IPS DF 4.7 (cell line): Measurements from ENCODE around the gene CDH13.

Source experiments
- DNase-seq: peaks from one replicate; pipeline ENCODE4 v3.0.0-alpha.2; 2013; ENCODE audit warnings: low spot score; ENCODE audit errors: extremely low read depth

CDH13 gene

DNA sequence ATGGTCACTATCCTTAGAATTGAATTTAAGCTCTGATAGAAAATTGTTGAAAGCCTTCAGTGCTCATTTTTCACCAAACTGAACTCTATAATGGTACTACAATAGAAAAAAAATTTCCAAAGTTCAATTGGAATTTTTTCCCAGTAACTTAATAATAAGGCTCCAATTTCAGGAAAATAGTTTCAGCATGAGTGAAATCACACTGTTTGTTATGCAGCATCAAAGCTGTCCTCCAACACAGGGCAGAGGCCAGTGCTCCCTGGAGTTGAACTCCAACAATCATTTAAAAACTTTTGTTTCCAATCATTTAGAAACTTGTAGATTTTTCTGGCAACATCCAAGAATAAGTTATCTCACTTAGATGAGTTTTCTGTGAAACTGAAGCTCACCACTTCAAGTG lies 1077.9 kb downstream of the CDH13 start:
- no peak for DNase-seq

DNA sequence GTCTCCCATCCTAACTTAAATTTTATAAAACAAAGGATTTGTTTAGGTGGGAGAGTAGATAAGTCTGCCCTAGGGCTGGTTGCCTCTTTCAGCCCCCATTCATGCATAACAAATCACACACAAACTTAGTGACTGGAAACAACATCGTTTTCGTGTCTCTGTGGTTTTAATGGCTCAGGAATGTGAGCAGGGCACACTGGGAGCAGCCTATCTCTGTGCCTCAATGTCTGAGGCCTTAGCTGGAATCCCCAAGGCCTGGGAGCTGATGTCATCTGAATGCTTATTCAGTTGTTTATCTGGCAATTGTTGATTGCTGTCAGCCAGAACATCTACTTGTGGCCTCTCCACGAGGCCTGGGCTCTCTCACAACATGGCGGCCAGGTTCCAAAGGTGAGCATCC lies 1079.1 kb downstream of the CDH13 start:
- no peak for DNase-seq

DNA sequence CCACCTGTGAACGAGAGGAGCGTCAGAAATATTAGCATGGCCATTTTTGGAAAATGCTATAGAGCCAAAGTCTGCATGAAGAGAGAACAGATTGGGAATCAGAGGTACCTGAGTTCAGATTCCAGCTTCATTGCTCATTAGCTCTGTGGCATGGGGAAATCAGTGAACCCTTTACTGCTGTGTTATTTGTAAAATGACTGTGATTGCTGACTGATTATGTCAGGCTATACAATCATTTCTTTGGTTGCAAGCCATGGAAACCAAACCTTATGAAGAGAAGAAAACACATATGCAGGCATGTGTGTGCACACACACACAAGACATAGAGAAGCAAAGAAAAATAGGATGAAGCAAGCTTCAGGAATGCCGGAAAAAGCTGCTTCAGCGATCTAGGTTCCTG lies 1079.6 kb downstream of the CDH13 start:
- DNase-seq = no peak

DNA sequence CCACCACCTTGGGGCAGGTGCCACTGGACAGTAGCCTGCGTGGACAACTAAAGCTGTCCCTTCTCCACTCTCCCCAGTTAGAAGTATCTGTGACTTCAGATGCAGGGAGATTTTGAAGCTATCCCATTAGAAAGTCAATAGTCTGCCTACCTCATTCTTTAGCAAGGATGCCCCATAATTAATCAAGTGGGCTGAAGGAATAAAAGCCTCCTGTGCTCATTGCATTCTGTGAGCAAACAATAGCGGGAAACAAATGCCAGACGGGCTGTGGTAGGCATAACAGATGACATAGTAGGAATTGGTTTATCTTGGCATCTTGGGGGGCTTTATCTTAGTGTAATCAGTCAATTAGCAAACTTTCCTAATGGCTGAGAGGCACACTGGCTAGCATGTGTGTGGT lies 1084.3 kb downstream of the CDH13 start:
- DNase-seq = no peak

DNA sequence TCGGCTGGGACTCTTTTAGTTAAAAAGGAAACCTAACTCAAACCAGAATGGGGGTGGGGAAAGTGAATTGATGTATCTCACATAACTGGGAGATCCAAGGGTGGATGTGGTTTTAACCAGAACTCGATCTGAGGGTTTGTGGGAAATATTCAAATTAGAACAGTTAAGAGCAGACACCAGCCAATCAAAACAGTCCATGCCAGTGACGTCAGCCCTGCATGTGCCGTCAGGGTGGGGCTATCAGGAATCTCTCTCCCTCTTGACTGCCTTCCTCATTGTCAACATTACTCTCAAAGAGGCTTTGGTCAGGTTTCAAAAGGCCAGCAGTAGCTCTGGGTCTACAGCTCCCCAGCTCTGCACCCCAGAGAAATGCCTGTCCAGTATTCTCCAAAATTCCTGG lies 1086.8 kb downstream of the CDH13 start:
- DNase-seq = no peak

DNA sequence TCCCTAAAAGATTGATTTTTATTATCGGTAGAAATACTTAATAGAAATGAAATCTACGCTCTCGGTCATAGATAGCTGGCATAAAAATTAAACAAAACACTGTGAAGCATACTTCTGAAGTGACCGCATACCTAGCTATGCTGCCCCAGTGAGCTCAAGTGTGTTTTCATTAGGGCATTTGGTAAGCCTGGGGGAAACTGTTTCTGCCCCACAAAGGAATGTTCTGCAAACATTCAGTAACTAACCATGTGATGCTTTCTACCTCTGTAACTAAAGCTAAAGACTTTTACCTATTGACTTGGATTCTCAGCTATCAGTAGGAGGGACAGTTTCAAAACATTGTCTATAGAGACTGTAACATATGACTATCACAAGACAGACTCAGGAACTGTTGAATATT lies 1087.5 kb downstream of the CDH13 start:
- no peak for DNase-seq

DNA sequence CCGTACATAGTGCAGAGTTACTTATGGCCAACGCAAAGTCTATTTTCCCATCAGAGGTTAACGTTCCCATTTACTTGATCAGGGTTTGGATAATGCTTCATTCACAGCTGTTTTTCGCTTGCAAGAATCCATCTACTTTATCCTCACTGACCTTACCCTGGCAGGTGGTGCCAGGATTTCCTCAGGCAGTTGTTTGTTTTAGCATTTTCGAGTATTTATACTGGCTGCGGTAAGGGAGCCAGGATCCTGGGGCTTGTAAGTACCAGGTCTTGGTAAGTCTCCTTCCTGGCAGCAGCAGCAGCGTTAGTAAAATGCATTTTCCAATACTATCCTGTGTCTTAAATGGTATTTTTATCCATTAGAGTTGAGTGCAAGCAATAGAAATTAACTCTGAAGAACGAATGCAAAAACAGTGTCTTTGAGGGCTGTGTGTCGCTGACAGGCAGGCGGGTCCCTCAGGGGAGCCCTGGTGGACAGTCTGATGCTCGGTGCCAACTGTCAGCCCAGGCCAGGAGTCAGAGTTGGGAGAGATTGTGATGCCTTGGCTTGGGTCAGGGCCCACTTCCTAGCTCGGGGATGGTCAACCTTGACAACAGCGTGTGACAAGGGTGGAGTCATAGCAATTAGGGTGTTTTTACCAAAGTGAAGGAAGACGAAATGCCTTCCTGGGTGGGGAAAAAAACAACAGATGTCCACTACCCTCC lies 1088.6 kb downstream of the CDH13 start:
- DNase-seq = no peak

DNA sequence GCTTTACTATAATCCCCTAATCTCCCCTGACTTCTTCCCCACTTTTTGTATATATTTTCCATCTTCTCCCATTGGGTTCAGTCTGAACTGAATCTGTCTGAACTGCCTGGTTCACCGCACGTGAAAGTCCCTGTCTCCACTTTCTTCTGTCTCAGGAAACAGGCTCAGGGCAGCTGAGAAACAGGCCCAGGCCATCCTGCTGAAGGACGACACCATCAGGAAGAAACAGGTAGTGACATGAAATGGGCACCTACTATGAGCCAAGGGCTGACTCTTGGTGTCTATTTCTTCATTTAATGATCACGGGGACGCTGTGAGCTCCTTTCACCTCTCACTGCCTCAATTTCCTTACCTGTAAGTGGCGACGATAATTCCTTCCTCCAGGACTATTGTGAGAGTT lies 1090.5 kb downstream of the CDH13 start:
- DNase-seq = no peak

DNA sequence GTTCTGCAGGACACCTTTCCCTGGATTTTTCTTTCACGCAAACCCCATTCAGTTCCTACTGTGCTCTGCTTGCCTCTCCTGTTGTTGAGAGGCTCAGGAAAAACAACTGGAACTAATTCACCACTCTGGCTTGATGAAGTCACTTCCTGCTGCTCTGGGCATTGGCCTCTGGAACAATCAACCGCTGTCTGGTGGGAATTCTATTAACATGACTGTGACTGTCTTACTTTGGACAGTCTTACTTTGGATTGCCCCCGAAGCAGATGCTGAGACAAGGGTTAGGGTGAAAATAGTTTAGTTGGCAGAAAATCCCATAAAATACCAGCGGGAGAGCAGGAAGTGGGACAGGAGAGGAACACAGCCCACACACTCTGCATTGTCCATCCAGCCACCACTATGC lies 1091.0 kb downstream of the CDH13 start:
- no peak for DNase-seq

DNA sequence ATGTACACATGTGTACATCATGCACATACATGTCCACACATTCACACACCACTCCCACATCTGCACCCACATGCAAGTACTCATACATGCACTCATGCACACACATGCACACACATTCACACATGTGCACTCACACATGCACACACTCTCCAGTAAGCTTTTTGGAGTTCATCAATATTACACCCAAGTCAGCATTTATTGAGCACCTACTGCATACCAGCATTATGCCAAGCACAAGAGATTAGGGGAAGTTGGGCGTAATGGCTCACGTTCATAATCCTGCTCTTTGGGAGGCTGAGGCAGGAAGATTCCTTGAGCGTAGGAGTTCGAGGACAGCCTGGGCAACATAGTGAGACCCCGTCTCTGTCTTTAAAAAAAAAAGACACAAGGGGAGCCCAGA lies 1093.4 kb downstream of the CDH13 start:
- DNase-seq = no peak

DNA sequence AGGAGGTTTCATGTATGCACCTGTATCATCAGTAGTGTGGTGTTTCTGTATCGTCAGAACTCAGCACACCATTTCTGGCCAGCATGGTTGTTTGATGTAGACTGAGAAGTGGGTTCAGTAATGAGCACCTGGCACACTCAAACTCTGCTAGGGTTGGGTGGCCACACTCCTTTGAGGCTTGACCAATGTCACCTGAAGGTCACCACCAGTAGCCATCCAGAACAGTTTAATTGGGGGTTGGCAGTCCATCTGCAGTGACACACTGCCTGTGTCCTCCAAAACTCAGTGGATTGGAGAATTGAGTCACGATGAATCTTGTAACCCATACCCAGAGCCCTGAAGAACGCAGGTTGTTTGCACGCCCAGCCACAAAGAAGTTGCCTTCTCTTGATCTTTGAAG lies 1094.2 kb downstream of the CDH13 start:
- DNase-seq = no peak

DNA sequence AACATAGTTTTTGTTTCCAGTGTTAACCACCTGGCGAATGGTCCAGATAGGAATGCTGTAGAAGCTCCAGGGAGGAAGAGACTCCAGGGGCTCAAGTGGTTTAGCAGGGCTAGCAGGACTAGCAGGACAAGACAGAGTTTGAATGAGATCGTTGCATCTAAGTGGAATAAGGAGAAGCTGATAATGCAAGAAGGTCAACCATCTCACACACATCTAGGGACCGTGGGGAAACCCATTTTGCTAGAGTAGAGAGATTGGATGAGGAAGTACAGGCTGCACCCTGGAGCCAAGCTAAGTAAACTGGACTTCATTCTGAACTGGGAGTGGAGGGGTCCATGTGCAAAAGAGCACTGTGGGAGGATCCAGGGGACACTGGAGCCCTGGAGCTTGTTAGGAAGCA lies 1094.9 kb downstream of the CDH13 start:
- DNase-seq = no peak

DNA sequence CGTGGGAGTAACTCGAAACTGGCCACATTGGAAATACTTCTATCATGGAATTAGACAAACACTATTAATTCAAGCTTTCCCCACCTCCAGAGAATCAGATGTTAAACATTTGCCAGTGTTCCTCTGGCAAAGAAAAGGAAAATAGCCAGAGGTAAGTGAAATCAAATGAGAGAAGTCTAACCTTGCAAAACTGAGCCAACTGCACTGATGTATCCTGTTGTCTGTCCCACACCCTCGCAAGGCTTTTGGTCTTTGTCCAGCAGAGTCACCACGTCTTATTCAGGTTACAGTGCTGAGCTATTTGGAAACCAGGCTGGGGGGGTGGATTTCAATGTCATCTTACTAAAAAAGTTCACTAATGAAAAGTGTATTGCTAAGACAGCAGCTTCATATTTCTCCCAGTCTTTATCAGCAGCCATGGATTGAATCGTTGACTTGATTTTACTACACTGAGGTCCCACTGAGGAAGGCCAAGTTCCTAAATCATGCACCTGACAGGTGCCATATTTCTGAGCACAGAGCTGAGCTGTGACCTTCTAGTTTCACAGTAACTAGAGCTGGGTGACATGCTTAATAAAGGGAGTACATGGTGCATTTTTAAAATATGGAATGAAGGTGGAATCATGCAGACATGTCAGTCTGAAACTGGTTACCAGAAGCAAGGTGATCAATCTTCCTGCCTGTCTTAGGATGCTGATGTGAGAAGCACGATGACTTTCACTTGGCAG lies 1095.9 kb downstream of the CDH13 start:
- no peak for DNase-seq

DNA sequence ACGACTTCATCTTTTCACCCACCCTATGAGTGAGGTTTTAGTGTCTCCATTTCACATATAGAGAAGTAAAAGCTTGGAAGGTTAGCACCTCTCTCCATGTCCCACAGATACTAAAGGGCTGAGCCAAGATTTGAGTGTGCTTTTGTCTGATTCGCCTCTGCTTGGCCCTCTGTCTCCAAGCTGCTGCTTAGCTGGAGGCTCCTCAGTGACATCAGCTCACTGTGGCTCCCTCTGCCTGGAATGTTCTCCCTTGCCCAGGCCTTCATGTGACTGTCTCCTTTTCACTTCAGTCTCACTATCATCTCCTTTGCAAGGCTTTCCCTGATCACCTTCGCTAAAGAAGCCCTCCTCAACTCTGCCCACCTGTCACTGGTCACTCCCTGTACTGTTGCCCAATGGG lies 1096.5 kb downstream of the CDH13 start:
- no peak for DNase-seq

DNA sequence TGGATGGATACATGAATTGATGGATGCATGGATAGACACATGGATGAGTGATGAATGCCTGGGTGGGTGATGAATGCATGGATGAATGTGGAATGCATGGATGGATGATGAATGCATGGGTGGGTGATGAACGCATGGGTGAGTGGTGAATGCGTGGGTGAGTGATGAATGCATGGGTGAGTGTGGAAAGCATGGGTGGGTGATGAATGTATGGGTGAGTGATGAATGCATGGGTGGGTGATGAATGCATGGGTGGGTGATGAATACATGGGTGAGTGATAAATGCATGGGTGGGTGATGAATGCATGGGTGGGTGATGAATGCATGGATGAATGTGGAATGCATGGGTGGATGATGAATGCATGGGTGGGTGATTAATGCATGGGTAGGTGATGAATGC lies 1097.1 kb downstream of the CDH13 start:
- DNase-seq = no peak

DNA sequence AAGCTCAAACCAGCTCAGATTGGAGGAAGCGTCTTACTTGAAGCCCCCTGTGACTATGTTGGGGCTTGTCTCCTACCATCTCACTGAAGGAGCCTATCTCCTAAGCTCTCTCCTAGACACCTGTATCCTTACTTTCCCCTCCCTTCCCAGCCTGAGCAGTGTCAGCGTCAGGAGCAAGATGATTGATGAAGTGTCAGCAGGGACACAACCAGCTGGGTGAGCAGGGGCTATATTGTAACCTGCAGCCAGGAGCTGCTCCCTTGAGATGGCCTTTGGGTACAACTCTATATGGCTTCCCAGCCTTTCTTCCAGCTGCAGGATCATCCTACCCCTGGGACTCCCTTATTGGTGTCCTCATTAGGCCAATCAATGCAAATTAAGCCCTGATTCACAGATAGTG lies 1097.8 kb downstream of the CDH13 start:
- DNase-seq = no peak

DNA sequence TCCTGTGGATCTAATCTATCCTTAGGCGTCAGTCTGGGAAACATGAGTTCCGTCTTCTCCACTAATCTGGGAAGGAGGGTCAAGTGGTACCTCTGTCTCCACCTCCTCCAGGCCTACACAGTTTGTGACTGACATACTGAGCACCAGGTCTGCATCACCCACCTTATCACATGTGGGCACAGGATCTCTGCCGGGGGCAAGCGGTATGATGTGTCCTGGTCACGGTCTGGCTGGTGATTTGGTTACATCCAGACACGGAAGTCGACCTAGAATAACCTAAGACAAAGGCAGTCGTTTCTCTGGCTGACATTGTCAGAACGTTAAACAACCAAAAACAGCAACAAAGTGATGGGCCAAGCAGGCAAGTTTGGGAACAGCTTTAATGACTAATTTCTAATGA lies 1098.5 kb downstream of the CDH13 start:
- no peak for DNase-seq

DNA sequence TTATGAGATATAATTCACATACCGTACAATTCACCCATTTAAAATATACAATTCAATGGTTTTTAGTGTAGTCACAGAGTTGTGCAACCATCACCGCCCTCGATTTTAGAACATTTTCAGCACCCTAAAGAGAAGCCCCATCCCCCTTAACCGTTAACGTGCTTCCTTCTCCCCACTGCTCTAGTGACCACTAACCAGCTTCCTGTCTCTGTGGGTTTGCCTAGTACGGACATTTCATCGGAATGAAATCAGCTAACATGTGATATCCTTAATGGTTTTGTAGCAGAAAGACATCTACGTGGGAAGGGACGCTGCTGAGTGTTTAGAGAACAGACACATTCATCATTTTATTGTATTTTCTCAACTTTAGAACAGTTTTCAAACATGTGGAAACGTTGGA lies 1100.2 kb downstream of the CDH13 start:
- no peak for DNase-seq

DNA sequence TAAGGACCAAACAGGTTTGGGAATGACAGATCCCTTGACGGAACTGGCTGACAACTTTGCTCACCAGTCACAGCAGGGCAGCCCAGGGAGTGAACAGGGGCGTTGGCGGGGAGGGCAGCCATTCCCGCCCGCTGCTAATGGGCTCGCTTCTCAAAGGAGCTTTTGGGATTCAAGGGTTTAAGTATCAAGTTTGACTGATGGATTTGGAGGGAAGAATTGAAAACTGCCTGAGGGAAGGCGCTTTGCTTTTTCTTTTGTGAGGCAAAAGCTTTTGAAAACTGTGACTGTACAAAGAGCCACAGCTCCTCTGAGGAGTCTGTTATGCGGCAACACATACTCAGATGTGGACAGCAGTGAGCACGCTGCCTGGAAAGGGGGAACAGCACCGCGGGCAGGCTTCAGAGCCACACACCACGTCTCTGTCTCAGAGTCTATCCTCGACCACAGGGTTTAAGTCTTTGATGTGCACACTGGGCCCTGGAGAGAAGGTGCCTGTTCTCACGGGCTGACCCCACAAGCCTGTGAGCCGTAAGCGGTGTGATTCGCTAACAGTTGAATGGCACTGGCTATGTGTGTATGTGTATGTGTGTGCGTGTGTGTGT lies 1101.1 kb downstream of the CDH13 start:
- no peak for DNase-seq

DNA sequence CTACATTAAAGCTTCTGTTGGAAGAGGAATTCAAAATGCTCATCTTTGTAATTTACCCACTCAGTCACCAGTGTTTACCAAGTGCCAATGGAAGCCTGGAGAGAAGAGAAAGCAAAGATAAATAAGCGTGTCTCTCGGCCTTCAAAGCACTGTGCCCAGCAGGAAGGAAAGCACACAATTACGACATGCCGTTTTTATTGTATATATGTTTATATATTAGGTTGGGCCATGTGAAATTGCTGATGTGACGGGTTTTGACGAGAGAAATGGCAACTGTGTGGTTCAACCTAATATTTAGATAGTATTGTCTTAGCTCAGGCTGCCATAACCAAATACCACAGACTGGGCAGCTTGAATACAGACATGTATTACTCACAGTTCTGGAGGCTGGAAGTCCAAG lies 1101.7 kb downstream of the CDH13 start:
- no peak for DNase-seq

DNA sequence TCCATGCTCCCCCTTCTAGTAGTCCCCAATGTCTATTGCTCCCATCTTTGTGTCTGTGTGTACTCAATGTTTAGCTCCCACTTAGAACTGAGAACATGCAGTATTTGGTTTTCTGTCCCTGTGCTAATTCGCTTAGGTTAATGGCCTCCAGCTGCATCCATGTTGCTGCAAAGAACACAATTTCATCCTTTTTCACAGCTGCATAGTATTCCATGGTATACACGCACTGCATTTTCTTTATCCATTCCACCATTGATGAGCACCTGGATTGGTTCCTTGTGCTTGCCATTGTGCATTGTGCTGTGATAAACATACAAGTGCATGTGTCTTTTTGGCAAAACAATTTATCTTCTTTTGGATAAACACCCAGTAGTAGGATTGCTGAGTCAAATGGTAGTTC lies 1104.0 kb downstream of the CDH13 start:
- no peak for DNase-seq

DNA sequence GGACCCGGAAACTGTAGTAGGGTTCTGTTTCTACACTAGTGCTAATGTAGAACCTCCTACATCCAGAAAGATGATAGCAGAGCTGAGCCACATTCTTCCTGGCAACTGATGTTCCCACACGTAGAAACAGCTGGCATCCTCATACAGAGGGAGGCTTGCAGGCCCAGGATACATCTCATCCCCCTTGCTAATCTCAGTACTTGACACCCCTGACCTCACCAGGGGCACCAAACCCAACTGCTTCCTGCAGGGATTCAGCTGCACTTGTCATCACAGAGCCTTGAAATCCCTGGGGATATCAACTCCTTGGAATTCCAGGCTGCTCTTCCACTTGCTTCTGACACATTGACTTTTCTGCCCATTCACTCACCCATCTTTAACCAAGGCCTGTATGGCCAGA lies 1105.8 kb downstream of the CDH13 start:
- DNase-seq = no peak

DNA sequence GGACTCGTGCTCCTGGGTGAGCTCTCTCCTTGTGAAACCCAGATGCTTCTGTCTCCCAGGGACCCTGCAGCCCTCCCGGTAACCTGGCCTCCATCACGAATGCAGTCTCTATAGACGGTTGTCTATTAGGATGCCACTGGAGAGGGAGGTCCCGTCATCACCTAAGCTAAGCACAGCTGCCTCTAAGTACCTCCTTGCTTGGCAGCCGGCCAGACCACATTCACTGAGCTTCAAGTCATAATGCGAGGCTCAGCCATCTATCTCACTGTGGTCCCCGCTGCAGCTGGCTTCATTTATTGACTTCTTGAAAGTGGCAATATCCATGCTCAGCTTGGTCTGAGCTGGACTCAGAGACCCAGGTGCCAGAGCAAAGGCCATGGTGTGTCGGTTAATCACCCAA lies 1106.5 kb downstream of the CDH13 start:
- no peak for DNase-seq
